ENCODE data around the gene BICD1.

BICD1 gene

GRCh38 chr12:32362892-32363291 lies 256.2 kb downstream of the BICD1 start:
- DNase-seq, result no peak

GRCh38 chr12:32365473-32366064 lies 258.9 kb downstream of the BICD1 start:
- peak; percentile 30 for DNase-seq

- DNase-seq, result no peak
Measured at GRCh38 chr12:32366714-32367113, 260.1 kb downstream of the BICD1 start.

- DNase-seq, result no peak
Measured at GRCh38 chr12:32367381-32367780, 260.7 kb downstream of the BICD1 start.

- no peak for DNase-seq
Measured at GRCh38 chr12:32369202-32369601, 262.6 kb downstream of the BICD1 start.

GRCh38 chr12:32377344-32378055 lies 270.9 kb downstream of the BICD1 start:
- no peak for DNase-seq

- DNase-seq, result no peak
Measured at GRCh38 chr12:32379213-32379612, 272.6 kb downstream of the BICD1 start.

- no peak for DNase-seq
Measured at GRCh38 chr12:32379667-32380066, 273.0 kb downstream of the BICD1 start.

GRCh38 chr12:32382226-32382625 lies 275.6 kb downstream of the BICD1 start:
- no peak for DNase-seq

DNA sequence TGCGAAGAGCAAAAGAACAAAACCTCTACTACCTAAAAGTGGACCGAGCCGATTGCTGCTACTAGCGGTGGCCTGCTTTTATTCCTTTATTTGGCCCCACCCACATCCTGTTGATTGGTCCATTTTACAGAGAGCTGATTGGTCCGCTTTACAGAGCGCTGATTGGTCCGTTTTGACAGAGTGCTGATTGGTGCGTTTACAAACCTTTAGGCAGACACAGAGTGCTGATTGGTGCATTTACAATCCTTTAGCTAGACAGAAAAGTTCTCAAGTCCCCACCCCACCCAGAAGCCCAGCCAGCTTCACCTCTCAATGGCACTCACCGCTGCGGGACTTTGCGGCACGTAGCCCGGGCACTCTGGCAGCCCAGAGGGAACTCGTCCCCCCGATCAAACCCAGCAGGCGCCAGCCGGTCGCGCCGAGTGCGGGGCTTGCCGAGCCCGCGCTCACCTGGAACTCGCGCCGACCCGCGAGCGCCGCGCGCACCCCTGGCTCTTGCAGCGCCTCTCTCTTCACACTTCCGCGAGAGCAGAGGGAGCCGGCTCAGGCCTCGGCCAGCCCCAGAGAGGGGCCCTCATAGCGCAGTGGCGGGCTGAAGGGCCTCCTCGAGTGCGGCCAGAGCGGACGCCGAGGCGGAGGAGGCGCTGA lies 284.0 kb downstream of the BICD1 start:
- DNase-seq, result no peak

- DNase-seq, result no peak
Measured at GRCh38 chr12:32395026-32395425, 288.4 kb downstream of the BICD1 start.

GRCh38 chr12:32397696-32398095 lies 291.0 kb downstream of the BICD1 start:
- no peak for DNase-seq

DNA sequence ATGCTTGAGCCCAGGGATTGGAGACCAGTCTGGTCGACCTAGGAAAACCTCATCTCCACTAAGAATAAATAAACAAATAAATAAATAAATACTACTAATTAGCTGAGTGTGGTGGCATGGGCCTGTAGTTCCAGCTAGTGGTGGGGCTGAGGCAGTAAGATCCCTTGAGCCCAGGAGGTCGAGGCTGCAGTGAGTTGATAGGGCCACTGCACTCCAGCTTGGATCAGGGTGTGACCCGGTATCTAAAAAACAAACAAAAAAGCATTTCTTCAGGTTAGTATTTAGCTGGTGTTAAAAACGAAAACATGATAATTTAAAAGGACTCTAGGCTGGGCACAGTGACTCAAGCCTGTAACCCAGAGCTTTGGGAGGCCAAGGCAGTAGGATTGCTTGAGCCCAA lies 291.5 kb downstream of the BICD1 start:
- DNase-seq, result no peak

DNA sequence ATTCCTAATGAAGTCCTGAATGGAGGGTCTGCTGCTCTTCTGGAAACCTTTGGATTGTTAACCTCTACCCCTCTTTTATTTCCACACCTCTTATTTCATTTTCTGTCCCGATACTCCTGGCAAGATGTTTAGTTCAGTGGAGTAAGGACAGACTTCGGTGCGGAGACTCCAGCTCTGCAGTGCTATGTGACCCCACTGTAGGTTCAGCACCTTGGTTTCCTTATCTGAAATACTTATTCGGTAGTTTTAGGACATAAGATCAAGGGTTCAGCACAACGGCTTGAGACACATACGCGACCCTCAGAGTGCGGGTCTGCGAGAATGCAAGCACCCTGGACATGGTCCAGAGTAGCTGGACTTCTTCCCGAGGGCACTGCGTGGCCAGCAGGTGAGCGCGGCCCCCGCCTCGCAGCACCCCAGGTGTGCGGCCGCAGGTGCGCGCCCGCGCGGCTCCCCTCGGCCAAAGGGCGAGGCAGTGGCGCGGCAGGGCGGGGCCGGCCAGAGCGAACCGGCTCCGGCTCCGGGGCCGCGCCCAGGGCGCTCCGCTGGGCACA lies 292.2 kb downstream of the BICD1 start:
- no peak for DNase-seq

DNA sequence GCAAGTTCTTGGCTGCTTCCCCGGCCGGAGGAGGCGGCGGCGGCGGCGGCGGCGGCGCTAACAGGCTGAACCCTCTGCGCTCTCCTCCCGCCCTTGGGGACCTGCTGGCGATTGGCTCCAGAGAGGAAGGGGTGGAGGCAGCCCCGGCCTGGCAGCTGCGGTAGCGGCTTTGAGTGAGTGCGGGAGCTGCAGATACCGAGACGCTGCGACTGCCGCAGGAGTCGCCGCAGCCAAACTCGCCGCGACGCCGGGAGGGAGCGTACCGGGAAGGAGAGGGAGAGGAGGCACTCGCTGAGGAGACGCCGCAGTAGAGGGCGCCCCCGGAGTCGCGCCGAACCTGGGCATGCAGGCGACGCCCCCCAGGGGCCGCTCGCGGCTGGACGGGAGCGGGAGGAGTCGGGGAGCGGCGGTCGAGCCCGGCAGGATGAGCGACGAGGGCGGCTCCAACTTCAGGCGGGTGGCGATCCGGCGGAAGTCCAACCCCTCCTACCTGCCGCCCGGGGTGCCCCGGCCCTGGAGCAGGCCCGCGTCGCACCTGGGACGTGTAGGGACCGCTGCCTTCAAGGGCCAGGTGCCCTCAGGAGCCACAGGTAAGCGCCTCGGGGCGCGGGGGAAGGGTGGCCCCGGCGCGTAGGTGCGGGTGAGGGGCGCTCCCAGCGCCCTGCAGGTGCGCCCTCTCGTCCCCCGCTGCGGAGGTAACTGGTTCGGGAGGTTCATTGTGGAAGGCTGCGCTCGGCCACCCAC lies 292.9 kb downstream of the BICD1 start, which contains the start of gene FGD4:
Gene FGD4 (plus strand): TSS at position 189 of the 744 bp plus-strand sequence.
- DNase-seq, result peak; percentile 53

- no peak for DNase-seq
Measured at GRCh38 chr12:32400114-32400672, 293.5 kb downstream of the BICD1 start.

GRCh38 chr12:32400866-32401265 lies 294.2 kb downstream of the BICD1 start:
- DNase-seq, result no peak

DNA sequence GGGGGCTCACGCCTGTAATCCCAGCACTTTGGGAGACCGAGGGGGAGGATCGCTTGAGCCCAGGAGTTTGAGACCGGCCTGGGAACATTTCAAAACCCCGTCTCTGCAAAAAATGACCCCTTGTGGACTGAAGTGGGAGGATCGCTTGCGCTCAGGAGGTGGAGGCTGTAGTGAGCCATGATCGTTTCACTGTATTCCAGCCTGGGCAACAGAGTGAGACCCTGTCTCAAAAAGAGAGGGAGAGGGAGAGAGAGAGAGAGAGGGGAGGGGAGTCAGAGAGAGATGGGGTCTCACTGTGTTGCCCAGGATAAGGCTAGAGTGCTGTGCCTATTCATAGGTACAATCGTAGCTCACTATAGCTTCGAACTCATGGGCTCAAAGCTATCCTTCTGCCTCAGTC lies 295.5 kb downstream of the BICD1 start:
- DNase-seq, result no peak

DNA sequence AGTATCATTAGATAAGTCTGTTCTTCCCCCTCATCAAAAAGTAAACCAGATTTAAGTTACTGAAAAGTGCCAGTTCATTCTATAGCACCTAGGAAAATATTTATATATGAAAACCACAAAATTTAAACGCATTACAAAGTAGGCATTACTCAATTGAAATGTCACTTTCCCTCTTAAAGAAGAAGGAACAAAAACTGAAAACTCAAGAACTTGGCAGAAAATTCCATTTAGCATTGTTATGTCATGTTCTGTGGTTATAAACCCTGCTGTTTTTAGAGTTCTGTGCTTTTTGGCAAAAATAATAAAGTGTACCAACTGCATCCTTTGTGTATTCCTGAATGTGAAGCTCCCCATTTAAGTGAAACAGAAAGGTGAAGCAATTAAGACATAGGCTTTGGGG lies 296.3 kb downstream of the BICD1 start:
- no peak for DNase-seq

GRCh38 chr12:32407795-32408194 lies 301.1 kb downstream of the BICD1 start:
- no peak for DNase-seq

GRCh38 chr12:32413412-32413811 lies 306.8 kb downstream of the BICD1 start:
- no peak for DNase-seq

DNA sequence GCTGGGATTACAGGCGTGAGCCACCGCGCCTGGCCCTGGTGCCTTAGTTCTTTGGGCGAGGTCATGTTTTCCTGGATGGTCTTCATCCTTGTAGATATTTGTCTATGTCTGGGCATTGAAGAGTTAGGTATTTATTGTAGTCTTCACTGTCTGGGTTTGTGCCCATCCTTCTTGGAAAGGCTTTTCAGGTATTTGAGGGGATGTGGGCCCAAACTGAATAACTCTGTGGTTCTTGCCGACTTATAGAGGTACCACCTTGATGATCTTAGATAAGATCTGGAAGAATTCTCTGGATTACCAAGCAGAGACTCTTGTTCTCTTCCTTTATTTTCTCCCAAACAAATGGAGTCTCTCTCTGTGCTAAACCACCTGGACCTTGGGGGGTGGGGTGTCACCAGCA lies 311.6 kb downstream of the BICD1 start:
- no peak for DNase-seq
